Muscle layer of duodenum (tissue), 2 donors: ENCODE measurements around the gene RPS14.

Experiments
- H3K27ac ChIP-seq: one replicate; pipeline ENCODE4 v1.7.0; 2013; ENCODE audit warnings: mild to moderate bottlenecking, low read length
- H3K27me3 ChIP-seq: one replicate; pipeline ENCODE4 v1.7.0; 2013; ENCODE audit warnings: low read depth, mild to moderate bottlenecking, control low read depth, low read length
- H3K36me3 ChIP-seq, 2 donors: one replicate each; pipeline ENCODE4 v1.7.0; 2013; ENCODE audit warnings: low read length in 2 of 2, control low read depth in 1 of 2, mild to moderate bottlenecking in 1 of 2; ENCODE audit not compliant: insufficient read depth in 2 of 2, control insufficient read depth in 1 of 2
- H3K4me1 ChIP-seq, 2 donors: one replicate each; pipeline ENCODE4 v1.7.0; 2013; ENCODE audit warnings: low read length in 2 of 2, mild to moderate bottlenecking in 2 of 2, control low read depth in 1 of 2, moderate library complexity in 1 of 2; ENCODE audit not compliant: insufficient read depth in 2 of 2, control insufficient read depth in 1 of 2
- H3K4me3 ChIP-seq, 2 donors: one replicate each; pipeline ENCODE4 v1.7.0; 2013; ENCODE audit warnings: low read length in 2 of 2, low read depth in 1 of 2, mild to moderate bottlenecking in 1 of 2
- H3K9me3 ChIP-seq, 2 donors: one replicate each; pipeline ENCODE4 v1.7.0; 2013; ENCODE audit warnings: low read length in 2 of 2, control low read depth in 1 of 2, mild to moderate bottlenecking in 1 of 2; ENCODE audit not compliant: control insufficient read depth in 1 of 2
- donor health status: healthy.

Gene RPS14

DNA sequence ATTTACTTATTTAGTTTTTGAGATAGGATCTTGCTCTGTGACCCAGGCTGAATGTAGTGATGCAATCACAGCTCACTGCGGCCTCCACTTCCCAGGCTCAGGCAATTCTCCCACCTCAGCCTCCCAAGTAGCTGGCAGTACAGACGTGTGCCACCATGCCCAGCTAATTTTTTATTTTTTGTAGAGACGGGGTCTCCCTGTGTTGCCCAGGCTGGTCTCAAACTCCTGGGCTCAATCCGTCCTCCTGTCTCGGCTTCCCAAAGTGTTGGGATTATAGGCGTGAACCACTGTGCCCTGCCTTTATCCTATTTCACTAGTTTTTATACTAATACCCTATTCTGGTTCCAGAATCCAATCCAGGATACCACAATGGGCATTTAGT, 6.8 kb downstream of the RPS14 start:
- no peak overlapping the region for H3K27ac ChIP-seq
- H3K36me3 ChIP-seq, result peaks cover 43 to 44% of the 10 kb centered on the region in 2 donors
- H3K4me3 ChIP-seq, result no peak overlapping the region
- no peaks in the 10 kb centered on the region for H3K27me3 ChIP-seq
- peaks cover 0 to 17% of the 10 kb centered on the region in 2 donors for H3K4me1 ChIP-seq
- no peaks in the 10 kb centered on the region for H3K9me3 ChIP-seq

DNA sequence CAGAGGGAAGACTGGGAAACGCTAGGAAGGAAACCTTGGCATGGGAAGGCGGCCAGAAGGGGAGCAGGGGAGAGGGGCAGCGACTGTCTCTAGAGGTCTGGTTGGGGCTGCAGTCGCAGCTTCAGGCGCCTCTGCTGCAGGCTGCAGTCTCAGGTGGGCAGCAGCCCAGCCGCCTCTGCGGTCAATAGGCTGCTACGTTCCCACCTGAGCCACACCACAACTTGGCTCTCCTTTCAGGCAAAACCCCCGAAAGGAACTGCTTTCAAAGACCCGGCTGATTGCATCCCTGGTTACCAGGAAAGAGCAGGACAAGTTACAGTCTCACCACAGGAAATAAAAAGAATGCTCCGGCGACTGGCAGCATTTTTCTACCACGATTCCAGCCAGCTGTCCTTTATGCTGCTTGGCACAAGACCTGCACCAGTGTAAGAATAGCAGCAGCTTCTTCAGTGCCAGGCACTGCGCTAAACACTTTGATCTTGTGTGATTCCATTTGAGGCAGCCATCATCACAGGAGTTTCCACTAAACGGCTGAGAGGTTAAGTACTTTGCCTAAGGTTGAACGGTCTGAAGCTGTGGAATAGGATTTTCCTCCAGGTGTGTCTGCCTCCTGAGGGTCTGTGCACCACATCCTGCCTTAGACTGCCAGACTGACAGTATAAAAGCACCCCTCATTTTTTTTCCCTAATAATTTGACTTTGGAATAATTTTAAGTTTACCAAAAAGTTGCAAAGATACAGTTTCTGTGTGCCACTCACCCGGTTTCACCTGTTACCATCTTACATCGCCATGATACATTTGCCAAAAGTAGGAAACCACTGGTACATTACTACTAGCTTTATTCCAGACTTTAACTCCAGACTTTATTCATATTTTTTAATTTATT, 7.5 kb downstream of the RPS14 start:
- H3K4me3 ChIP-seq, result no peak overlapping the region
- H3K4me1 ChIP-seq, result peaks cover 0 to 11% of the 10 kb centered on the region in 2 donors

DNA sequence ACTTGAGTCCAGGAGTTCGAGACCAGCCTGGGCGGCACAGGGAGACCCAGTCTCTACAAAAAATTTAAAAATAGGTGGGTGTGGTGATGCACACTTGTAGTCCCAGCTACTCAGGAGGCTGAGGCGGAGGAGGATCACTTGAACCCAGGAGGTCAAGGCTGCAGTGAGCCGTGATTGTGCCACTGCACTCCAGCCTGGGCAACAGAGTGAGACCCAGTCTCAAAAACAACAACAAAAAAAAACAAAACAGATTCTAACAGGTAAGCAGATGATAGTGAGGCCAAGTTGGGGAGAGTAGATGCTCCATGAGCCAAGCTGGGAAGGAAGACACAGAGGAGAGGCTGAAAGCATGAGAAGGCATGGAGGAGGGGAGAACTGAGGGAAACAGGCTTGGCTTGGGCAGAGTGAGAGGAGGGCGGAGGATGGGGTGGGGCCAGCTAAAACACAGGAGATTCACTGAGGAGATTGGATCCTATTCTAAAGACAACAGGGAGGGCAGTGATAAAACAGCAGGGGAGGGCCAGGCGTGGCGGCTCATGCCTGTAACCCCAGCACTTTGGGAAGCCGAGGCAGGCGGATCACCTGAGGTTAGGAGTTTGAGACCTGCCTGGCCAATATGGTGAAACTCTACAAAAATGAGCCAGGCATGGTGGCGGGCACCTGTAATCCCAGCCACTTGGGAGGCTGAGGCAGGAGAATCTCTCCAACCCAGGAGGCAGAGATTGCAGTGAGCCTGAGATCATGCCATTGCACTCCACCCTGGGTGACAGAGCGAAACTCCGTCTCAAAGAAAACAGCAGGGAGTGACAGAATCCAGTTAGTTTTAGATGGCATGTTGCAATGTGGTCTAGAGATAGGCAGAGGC, 8.4 kb downstream of the RPS14 start:
- no peak overlapping the region for H3K27ac ChIP-seq
- no peaks in the 10 kb centered on the region for H3K9me3 ChIP-seq
- H3K4me1 ChIP-seq, result peaks cover 0 to 6% of the 10 kb centered on the region in 2 donors
- no peaks in the 10 kb centered on the region for H3K27me3 ChIP-seq
- H3K36me3 ChIP-seq, result peaks cover 29 to 31% of the 10 kb centered on the region in 2 donors
- H3K4me3 ChIP-seq, result no peak overlapping the region

More for the DNA sequence above, 7.5 kb downstream of the RPS14 start:
- Histone ChIP-seq H3K27me3 (no peaks in the 10 kb centered on the region), H3K9me3 (no peaks in the 10 kb centered on the region), H3K27ac (no peak overlapping the region), H3K36me3 (peaks cover 38 to 40% of the 10 kb centered on the region in 2 donors)

DNA sequence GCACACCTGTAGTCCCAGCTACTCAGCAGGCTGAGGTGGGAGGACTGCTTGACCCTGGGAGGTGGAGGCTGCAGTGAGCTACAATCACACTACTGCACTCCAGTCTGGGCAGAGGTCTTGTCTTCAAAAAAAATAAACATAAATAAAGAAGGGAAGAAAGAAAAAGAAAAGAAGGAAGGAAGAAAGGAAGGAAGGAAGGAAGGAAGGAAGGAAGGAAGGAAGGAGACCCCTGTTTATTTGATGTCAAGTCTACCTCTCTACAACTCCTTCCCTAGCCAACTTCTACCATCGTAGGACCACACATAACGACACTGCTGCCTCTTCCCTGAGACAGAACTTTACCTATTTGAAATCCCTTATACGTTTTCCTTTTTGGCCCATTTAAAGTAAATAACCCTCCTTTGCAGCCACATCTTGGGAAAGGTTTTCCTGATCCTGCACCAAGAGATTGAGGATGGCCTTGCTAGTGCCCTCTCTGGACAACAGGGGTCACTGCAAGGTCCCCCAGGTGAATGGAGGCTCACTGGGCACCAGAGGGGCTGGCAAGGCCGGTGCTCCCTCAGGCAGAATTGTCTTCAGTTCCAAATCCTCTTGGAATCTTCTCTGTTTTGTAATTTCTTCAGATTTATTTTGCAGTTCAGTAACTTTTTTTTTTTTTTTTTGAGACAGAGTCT, 10.5 kb downstream of the RPS14 start:
- Histone ChIP-seq H3K9me3 (no peaks in the 10 kb centered on the region), H3K4me1 (peaks cover 0 to 6% of the 10 kb centered on the region in 2 donors), H3K27ac (no peak overlapping the region), H3K27me3 (no peaks in the 10 kb centered on the region), H3K4me3 (no peak overlapping the region), H3K36me3 (peaks cover 9% of the 10 kb centered on the region in 2 donors)

DNA sequence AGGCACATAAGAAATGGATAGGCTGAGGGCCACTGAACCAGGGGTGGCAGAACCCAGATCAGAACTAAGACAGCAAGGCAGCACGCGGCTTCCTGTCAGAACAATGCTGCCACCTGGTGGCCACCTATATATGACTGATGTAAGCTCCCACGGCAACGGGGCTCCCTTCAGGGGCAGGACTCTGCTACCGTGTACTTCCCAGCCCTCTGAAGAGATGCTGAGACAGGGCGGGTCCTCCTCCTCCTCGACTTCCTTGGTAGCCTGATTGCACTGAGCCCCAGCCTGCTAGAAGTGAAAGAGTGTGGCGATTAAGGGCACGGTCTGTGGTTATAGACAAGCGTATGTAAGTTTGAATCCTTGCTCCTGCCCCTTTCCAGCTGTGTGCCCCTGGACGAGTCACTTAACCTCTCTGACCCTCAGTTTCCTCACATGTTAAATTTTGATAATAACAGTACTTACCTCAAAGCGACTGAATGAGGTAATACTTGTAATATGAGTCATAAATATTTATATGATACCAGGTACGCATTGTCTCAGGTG, 13.3 kb downstream of the RPS14 start:
- H3K36me3 ChIP-seq, result no peaks in the 10 kb centered on the region
- no peaks in the 10 kb centered on the region for H3K4me1 ChIP-seq
- H3K27ac ChIP-seq, result no peak overlapping the region
- H3K27me3 ChIP-seq, result no peaks in the 10 kb centered on the region
- H3K4me3 ChIP-seq, result no peak overlapping the region
- no peaks in the 10 kb centered on the region for H3K9me3 ChIP-seq

DNA sequence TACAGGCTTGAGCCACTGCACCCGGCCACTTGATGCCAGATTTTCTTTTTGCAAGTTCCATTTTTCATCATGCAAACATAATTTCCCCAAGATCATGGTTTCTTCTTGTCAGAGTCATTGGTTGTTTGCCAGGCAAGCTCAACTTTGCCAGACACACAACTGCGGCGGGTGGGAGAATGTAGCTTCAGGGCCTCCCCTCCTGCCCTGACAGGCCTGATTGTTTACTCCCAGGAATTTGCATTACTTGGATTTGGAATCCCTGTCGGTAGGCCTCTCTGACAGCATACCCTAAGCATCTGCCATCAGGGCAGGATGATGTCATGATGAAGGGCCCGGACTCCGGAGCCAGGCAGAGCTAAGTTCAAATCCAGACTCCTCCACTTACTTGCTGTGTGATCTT, 15.1 kb downstream of the RPS14 start:
- Histone ChIP-seq H3K36me3 (no peaks in the 10 kb centered on the region), H3K4me1 (no peaks in the 10 kb centered on the region), H3K27ac (no peak overlapping the region), H3K4me3 (no peak overlapping the region), H3K9me3 (no peaks in the 10 kb centered on the region), H3K27me3 (no peaks in the 10 kb centered on the region)

DNA sequence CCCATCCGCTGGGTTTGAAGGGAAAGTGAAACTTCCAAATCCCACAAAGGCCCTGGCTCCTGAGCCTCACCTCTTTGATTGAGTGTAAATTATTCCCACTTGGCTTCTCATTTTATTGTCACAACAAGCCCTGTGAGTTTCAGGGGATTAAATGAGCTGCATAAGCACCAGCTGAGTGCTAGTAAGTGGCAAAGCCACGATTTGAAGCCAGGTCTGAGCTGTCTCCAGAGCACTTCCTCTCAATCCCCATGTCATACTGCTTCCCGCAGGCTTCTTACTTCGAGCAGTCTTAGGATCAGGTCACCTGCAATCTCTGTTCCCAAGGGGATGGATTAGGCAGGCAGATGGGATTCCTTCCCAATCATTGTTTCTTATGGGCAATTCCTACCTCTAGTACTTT, 18.0 kb downstream of the RPS14 start:
- Histone ChIP-seq H3K4me1 (peaks cover 0 to 4% of the 10 kb centered on the region in 2 donors), H3K27ac (no peak overlapping the region), H3K9me3 (no peaks in the 10 kb centered on the region), H3K4me3 (no peak overlapping the region), H3K27me3 (no peaks in the 10 kb centered on the region), H3K36me3 (no peaks in the 10 kb centered on the region)

DNA sequence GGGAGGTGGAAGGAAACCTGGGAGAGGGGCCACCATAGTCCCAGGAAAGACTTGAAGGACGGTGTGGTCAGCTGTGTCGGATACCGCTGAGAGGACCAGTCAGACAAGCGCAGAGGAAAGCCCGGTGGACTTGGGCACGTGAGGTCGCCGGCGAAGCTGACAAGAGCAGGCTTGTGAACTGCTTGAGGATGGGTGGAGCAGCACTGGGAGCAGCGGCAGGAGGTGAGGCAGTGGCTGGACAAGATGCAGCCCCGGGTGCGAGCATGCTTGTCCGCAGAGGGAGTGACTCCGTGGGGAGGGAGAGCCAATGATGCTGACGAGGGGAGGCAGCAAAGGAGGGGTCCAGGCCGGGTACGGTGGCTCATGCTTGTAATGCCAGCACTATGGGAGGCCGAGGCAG, 18.5 kb downstream of the RPS14 start:
- no peak overlapping the region for H3K4me3 ChIP-seq
- H3K9me3 ChIP-seq, result no peaks in the 10 kb centered on the region
- H3K4me1 ChIP-seq, result peaks cover 0 to 4% of the 10 kb centered on the region in 2 donors
- H3K27ac ChIP-seq, result no peak overlapping the region
- no peaks in the 10 kb centered on the region for H3K27me3 ChIP-seq
- no peaks in the 10 kb centered on the region for H3K36me3 ChIP-seq

DNA sequence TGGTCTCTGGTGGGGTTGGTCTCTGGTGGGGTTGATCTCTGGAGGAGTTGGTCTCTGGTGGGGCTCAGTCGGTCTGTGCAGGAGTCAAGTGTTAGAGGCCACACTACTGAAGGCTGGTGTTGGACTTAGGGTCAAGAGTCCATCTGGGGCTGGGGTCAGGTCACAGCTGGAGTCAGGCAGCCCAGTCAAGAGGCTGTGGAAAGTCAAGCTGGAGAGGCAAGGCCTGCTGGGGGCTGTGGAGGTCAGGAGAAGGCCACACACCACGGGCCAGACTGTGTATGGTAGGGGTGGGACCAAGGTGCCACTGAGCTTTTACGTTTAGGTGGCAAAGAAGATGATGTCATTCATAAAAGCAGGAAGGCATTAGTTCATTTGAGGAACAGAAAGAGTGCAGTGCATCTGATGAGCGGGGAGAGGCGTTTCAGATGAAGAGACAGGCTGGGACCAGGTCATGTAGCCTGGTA, 20.1 kb downstream of the RPS14 start:
- H3K27me3 ChIP-seq, result no peaks in the 10 kb centered on the region
- H3K4me3 ChIP-seq, result no peak overlapping the region
- no peaks in the 10 kb centered on the region for H3K36me3 ChIP-seq
- no peak overlapping the region for H3K27ac ChIP-seq
- peaks cover 0 to 4% of the 10 kb centered on the region in 2 donors for H3K4me1 ChIP-seq
- no peaks in the 10 kb centered on the region for H3K9me3 ChIP-seq

DNA sequence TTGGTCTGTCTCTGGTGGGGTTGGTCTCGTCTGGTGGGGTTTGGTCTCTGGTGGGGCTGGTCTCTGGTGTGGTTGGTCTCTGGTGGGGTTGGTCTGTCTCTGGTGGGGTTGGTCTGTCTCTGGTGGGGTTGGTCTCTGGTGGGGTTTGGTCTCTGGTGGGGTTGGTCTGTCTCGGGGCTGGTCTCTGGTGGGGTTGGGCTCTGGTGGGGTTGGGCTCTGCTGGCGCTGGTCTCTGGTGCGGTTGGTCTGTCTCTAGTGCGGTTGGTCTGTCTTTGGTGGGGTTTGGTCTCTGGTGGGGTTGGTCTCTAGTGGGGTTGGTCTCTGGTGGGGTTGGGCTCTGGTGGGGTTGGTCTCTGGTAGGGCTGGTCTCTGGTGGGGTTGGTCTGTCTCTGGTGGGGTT, 20.6 kb downstream of the RPS14 start:
- Histone ChIP-seq H3K27ac (no peak overlapping the region), H3K4me3 (no peak overlapping the region), H3K4me1 (peaks cover 0 to 4% of the 10 kb centered on the region in 2 donors), H3K9me3 (no peaks in the 10 kb centered on the region), H3K36me3 (no peaks in the 10 kb centered on the region), H3K27me3 (no peaks in the 10 kb centered on the region)
